Prostate gland (tissue), 2 donors: ENCODE measurements around the gene RLF. TPM values are rescaled to one million over a fixed set of nuclear protein-coding genes. Genes with fewer than 3 reads are reported as not detected.
A peak's percentile ranks its signal among the peaks of the same experiment; 100 is the strongest.
"Not testable (repeated sequence)": the region's sequence is repeated elsewhere in the genome, so short reads cannot be mapped to it uniquely, and the experiment has no call there.

Experiments
- DNase-seq: peaks from one replicate; pipeline ENCODE4 v3.0.0-alpha.2; 2019; ENCODE audit warnings: low spot score
- H3K27ac ChIP-seq, 2 donors: fragments of 200-600 bp; sonication (generic); 2 replicates each; pipeline ENCODE4 v1.5.1; 2017 to 2019
- H3K27me3 ChIP-seq: fragments of 200-600 bp; sonication (generic); replicated peaks from 2 replicates; pipeline ENCODE4 v1.5.1; 2019; ENCODE audit not compliant: insufficient read depth
- H3K36me3 ChIP-seq, 2 donors: fragments of 200-600 bp; sonication (generic); 1 replicate in 1 of 2; 2 replicates in 1 of 2; pipeline versions ENCODE4 v1.5.1 to v1.8.1; 2017 to 2019
- H3K4me1 ChIP-seq: fragments of 200-600 bp; sonication (generic); replicated peaks from 2 replicates; pipeline ENCODE4 v1.5.1; 2019
- H3K4me3 ChIP-seq, 2 donors: fragments of 200-600 bp; sonication (generic); 2 replicates each; pipeline ENCODE4 v1.5.1; 2017 to 2019
- H3K9me3 ChIP-seq: fragments of 200-600 bp; sonication (generic); 2 replicates; pipeline ENCODE4 v1.5.1; 2017
- CTCF ChIP-seq, 4 experiments: fragments of 200-600 bp in 2 of 4; fragments of 450-650 bp in 2 of 4; sonication (generic) in 2 of 4; IDR thresholded peaks; 1 replicate in 3 of 4; 2 replicates in 1 of 4; pipeline ENCODE4 v1.5.1; 2016 to 2019; ENCODE audit warnings: antibody characterized with exemption in 4 of 4, mild to moderate bottlenecking in 2 of 4, moderate library complexity in 2 of 4
- POLR2A ChIP-seq: fragments of 450-650 bp; IDR thresholded peaks from one replicate; pipeline ENCODE4 v1.6.1; 2016; ENCODE audit warnings: antibody characterized with exemption, mild to moderate bottlenecking
- POLR2AphosphoS5 ChIP-seq: sonication (generic); formaldehyde crosslinking; IDR thresholded peaks from one replicate; pipeline ENCODE4 v1.6.1; 2017; ENCODE audit warnings: antibody characterized with exemption
- WGBS: methylation state at CpG from one replicate; pipeline ENCODE4 v1.1.5; 2018; 5-methylcytosine and 5-hydroxymethylcytosine counted together
- intact Hi-C: fragments of 100-400 bp; cut with DNase I; formaldehyde crosslinking; loops from one replicate; pipeline ENCODE4 v1.14.2; 2022
- total RNA-seq, 2 donors: library from RNA; depleted of rRNA; stranded (reverse); fragments of >200 nt; gene quantifications; one replicate each; pipeline ENCODE4 v1.1.0, GENCODE V29; 2016

The RLF gene
- total RNA-seq, 2 donors from 2014 or later, result 12.4 to 19.8 TPM

- no peak overlapping the region for H3K27ac ChIP-seq
Observed at GRCh38 chr1:40162753-40163441, 1.7 kb downstream of the RLF start.

GRCh38 chr1:40167317-40167716 is 6.1 kb downstream of the RLF start:
- no peaks in the 10 kb centered on the region for H3K4me1 ChIP-seq
- H3K27ac ChIP-seq, result no peak overlapping the region
- TF ChIP-seq POLR2AphosphoS5 (no peak), CTCF (IDR thresholded peaks at IDR 0.05) (no peak)
- H3K36me3 ChIP-seq, result no peaks in the 10 kb centered on the region
- H3K27me3 ChIP-seq, result no peaks in the 10 kb centered on the region
- intact Hi-C loops, result loop anchor here (10.0 kb wide), 1 partner anchor 73 kb away; the partner anchor contains the start of gene PPT1
- no peak overlapping the region for H3K4me3 ChIP-seq
- no peaks in the 10 kb centered on the region for H3K9me3 ChIP-seq
- 71% methylated on average over 4 of the region's 4 CpGs for WGBS
- DNase-seq, result no peak

More at GRCh38 chr1:40162753-40163441, 1.7 kb downstream of the RLF start:
- no peaks in the 10 kb centered on the region for H3K4me1 ChIP-seq
- intact Hi-C loops, result loop anchor here (5.0 to 10.0 kb wide), 2 partner anchors 68 to 94 kb away; partner anchors contain the start of genes PPT1 and ZMPSTE24
- no peaks in the 10 kb centered on the region for H3K9me3 ChIP-seq
- no peak for TF ChIP-seq CTCF (IDR thresholded peaks at IDR 0.05)
- TF ChIP-seq POLR2A, result no peak
- TF ChIP-seq POLR2AphosphoS5, result no peak
- WGBS, result 5% methylated on average over 4 of the region's 4 CpGs
- no peaks in the 10 kb centered on the region for H3K36me3 ChIP-seq
- no peak for DNase-seq
- H3K27me3 ChIP-seq, result no peaks in the 10 kb centered on the region
- H3K4me3 ChIP-seq, result peak overlapping the region; percentile 85 to 94

- no peak for DNase-seq
- H3K4me1 ChIP-seq, result no peaks in the 10 kb centered on the region
- H3K4me3 ChIP-seq, result no peak overlapping the region
- no peaks in the 10 kb centered on the region for H3K36me3 ChIP-seq
- H3K27me3 ChIP-seq, result no peaks in the 10 kb centered on the region
- H3K27ac ChIP-seq, result no peak overlapping the region
- H3K9me3 ChIP-seq, result no peaks in the 10 kb centered on the region
- no peak for TF ChIP-seq CTCF (IDR thresholded peaks at IDR 0.05)
- WGBS, result 85% methylated on average over 3 of the region's 3 CpGs
- intact Hi-C loops, result no loop called here
Observed at GRCh38 chr1:40171036-40171435, 9.8 kb downstream of the RLF start.

- TF ChIP-seq POLR2A, result no peak
- TF ChIP-seq CTCF (IDR thresholded peaks at IDR 0.05), result no peak
- TF ChIP-seq POLR2AphosphoS5, result no peak
- intact Hi-C loops, result no loop called here
- no peak for DNase-seq
- Histone ChIP-seq H3K27me3 (no peaks in the 10 kb centered on the region), H3K36me3 (no peaks in the 10 kb centered on the region), H3K27ac (no peak overlapping the region), H3K4me3 (no peak overlapping the region), H3K9me3 (no peaks in the 10 kb centered on the region), H3K4me1 (no peaks in the 10 kb centered on the region)
- WGBS, result 94% methylated on average over 3 of the region's 3 CpGs
Observed at GRCh38 chr1:40174788-40175187, 13.6 kb downstream of the RLF start.

- intact Hi-C loops, H3K27me3 ChIP-seq, H3K9me3 ChIP-seq, H3K4me1 ChIP-seq, DNase-seq, H3K4me3 ChIP-seq, H3K36me3 ChIP-seq, H3K27ac ChIP-seq: not testable (repeated sequence)
- 96% methylated on average over 15 of the region's 15 CpGs for WGBS
Observed at GRCh38 chr1:40176989-40177388, 15.8 kb downstream of the RLF start.
